Measurements from ENCODE around the gene STK39.

Gene STK39

DNA sequence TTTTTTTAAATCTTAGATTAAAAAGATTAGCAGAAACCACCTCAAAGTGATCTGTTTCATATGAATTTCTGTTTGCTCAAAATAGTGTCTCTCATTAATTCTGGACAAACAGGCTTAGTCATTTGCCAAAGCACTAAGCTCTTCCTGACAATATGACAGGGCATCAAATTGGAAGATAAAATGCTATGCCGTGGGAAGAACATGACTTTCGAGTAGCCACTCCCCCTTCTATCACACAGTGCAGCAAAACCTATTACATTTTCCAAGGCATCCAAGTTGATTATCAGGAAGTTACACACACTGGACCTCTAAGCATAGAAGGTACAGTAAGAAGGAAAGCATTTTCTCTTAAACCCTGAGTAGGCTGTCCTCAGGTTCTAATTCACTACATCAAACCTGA lies 89.5 kb downstream of the STK39 start:
- DNase-seq (ENCODE audit: low spot score): no peak

DNA sequence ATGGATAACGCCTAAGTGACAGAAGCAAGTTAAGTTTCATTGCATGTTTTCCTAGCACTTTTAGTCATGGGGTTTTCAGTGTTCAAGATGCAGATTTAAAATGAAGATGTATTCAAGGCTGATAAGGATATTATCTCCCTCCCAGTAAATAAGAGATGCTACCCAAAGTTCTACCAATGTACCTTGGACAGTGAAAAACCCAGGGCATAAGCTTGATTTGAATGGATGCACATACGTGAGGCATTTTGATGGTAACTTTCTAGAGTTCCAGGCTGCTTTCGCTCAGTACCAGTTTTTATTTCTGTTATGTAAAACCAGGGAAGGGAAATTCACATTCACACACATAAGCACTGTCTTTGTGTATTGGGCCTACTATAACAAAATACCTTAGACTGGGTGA lies 90.3 kb downstream of the STK39 start:
- DNase-seq (ENCODE audit: low spot score): no peak

DNA sequence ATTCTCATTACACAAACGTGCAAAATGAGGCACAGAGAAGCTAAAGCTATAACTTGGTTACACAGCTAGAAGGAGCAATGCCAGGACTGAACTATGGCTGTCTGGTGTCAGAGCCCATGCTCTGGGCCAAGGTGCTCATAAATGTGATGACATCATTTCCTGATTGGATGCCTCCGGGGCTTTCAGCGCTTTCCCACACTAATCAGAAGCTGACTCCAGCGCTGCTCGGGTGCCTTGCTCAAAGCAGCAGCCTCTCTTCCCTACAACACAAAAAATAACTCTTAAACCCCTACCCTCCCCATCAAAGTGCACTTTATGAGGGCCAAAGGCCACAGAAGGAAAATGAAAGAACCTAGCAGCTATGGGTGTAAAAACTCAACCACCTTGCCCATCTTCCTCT lies 90.7 kb downstream of the STK39 start:
- no peak for DNase-seq (ENCODE audit: low spot score)

DNA sequence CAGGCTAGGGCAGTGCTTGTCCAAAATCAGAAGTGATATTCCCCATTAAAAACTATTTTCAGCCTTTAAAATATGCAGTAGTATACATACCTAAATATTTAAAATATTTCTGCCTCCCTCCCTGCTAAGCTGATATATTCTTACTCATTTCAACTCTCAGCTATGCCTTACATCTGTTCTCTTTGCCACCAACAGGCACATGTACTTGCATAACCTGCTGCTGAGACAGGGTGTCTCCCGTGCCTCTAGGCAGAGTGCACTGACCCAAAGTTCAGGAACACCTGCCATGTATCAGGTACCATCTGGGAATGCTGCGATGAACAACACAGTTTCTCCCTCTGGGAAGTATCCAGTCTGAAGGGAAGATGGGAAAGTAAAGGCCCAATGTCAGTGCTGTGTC lies 91.7 kb downstream of the STK39 start:
- DNase-seq (ENCODE audit: low spot score): no peak

DNA sequence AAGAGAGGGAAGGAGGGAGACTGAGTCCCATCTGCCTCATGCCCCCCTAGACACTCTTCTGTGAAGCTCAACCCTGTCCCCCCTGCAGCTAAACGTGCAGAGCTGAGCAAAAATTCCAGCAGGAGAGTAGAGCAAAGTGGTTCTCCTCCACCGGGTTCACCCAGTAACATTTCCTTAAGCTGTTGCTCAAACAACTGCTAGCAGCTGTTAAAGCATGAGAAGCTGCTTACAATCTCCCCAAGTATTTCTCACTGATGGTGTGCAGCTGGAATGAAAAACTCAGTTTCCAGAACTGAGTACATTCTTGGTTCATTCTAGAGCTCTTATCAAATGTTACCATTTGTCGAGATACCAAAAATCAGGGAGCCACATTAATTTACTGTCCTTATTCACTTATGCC lies 92.3 kb downstream of the STK39 start:
- DNase-seq (ENCODE audit: low spot score): no peak

DNA sequence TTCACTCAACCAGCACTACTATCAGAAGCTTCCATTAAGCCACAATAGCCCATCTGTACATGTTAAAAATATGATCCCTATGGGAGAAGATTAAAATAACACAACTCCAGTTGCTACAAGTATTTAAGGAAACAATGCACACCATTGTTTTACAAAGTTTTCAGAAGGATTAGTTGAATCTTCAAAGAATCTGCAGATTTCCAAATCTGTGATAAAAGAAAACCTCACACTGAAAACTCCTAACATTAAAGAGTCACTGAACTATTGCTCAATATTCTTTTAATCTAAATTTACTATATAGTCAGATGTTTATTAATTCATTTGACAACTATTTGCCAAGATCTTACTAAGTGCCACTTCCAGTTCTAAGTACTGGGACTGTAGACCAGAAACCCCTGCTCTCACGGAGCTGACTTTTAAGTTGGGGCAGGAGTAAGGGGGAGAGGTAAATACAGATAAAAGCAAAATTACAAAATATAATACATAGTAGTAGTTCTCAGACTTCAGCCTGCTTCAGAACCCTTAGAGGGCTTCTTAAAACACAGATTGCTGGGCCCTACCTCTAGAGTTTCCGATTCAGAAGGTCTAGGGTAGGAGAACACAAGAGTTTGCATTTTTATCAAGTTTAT lies 94.4 kb downstream of the STK39 start:
- no peak for DNase-seq (ENCODE audit: low spot score)

DNA sequence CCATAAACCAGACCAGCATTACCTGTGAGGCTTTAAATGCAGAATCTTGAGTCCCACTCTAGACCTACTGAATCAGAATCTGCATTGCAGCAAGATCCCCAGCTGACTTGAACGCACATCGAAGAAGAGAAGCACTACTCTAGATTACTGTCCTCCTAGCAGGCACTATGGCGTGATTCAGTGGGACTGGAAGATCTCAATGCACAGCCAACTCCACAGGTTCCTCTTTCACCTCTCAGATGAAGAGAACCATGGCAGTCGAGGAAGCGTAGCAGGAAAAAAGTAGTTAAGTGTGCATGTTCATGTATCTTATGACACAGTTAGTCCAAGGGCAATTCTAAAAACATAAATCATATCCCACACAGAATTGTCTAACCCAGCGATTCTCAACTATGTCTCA lies 97.4 kb downstream of the STK39 start:
- no peak for DNase-seq (ENCODE audit: low spot score)

DNA sequence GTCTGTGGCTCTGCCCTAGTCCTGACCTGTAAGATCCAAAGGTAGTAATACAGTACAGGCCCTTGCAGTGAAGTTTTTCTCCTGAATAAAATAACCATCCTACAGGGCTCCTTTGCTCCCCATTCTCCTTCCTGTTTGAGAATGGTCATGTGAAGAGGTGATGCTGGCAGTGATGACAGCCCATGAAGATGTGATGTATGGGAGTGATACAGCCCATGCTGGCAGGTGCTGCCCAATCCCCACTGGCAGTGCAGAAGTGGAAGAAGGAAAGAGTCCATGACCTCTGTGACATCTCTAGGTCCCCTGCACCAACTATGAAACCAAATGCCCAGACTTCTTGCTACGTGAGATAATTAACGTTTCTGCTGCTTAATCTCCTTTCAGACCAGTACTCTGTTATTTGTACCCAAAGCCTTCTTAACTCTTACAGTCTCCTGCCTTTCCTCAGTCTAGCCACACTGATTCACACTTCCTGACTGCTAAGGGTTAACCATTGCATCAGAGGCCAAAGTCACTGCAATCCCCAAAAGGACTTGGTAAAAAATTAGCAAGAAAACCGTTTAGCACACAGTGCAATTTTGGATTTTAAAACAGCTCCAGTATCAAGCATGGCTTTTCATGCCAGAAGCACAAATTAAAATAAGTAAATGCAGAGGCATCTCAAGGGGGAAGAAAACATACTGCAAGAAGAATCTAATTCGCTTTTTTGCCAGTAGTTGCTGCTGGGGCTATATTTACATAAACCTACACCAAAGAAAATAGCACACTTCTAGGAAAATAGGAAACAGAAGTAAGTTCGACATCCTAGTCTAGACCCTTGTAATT lies 98.0 kb downstream of the STK39 start:
- no peak for DNase-seq (ENCODE audit: low spot score)

DNA sequence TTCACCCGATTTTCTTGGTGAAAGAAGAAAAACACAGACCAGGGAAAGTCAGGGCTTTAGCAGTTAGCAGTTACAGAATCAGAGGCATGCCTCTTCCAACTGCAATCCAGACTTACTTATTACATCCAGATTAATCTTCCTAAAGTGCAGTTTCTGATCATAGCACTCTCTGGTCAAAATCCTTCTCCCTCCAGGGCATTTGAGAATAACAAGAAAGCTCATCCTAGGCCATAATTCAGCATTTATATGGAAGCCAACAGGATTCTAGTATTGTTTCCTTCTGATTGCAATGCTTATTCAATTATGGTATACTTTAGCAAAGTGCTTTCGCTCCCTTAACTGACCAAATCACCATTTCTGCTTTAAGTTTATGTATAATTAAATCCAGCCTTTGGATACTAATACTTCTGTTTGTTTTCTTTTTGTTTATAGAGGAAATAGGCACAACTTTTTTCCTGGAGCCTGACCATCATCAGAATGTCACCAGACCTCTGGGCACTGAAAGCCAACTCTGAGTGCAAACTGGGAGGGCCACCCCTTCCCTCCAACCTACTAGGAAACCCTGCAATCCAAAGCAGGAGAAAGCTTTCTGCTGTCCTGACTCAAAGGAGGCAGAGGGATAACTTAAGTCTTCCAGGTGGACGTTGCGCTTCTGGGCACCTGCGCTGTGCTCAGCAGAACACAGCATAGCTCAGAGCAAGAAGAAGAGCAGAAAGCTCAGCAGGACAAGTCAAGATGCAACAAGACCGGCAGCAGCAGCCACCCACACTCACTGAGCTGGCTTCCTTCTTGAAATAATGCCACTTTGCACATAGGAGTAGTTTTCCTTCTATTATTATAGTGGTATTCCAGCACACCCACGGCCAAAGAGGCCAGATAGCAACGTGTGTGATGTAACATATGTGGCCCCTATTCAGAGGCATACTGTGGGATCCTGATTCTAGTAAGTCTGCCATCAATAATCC lies 99.3 kb downstream of the STK39 start:
- no peak for DNase-seq (ENCODE audit: low spot score)

DNA sequence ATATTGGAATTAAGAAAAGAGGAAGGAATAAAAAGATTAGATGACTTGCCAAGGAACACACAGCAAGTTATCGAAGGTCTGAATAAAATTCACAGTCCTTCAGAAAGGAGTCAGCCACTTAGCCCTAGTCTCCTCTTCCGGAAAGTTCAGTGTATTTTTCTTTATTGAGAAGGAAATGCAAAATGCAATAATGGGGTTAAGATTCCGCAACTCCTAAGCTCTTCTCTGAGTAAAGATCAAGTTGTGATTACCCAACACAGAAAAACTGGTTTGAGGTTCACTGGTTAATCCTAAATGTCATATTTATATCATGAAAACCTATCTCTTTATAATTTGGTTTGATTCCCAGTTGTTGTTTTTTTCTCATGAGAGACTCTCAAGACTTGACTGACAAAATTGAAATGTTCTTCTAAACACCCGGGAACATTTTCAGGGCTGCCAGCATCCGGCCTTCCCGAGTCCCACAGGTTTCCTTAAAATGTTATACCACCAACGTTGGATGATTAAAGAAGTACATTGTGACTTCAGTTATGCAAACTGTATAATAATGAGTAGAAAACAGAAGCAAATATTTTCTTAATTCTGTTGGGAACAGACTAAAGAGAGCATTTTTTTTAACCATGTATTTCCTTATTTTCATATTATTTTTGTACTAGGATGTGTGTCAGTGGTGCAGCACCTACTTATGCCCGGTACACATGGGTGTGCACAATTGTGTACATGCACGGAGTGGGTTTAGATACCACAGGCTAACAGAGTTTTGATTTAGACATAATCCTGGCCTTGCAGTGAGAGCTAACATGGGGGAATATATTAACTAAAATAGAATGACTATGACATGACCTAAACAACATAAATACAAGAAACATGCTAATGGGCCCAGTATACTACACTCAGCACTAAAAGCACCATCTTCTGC lies 100.2 kb downstream of the STK39 start:
- no peak for DNase-seq (ENCODE audit: low spot score)

DNA sequence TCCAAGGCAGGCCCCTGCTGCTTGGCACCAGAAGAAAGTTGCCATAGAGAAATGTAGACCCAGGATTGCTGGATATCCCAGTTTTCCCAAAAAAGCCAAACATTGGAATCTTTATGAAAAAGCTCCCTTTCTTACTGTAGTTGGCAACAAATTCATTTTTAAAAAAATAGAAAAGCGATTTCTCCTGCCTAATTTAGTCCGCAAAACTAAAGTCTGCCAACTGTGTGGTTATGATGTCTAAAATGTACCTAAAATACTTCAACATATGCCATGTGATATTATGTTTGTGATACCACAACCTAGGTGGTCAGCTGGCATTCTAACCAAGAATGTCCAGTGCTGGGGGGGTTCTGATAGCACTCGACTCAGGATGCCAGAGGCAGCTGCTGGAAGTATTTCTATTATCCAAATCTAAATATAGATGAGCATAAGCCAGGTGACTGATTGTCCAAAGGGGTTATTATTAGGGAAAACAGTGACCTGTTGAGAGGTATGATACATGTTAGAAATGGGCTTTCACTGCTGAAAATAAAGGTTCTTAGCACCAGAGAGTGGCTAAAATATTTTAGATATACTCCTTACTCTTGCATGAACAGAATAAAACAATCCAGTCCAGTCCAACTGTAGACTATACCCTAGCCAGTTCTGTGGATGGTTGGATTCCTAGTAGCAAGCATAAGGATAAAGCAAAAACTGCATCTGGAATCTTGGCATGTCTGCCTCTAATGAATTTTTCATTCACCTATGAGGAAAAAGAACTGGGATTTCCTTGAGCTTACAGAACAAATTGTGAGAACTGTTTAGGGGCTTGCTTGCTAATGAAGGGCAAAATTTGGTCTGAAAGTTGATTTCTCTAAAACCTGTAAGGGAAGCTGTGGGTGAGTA lies 101.7 kb downstream of the STK39 start:
- no peak for DNase-seq (ENCODE audit: low spot score)

DNA sequence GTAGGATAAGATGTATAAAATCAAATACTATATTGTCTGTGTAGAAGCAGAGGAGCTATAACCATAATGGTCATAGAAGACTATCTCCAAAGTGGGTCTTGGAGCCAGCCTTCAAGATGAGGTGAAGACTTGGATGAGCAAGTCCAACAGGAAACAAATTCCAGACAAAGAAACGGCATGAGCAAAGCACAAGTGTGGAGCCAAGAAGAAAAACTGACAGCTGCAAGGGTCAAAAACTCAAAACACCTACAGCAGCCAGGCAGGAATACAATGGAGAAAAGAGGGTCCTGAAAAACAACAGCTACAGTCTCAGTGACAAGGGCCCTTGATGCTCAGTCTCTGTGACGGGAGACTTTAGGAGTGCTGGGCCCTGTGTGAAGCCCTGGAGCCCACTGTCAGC lies 102.4 kb downstream of the STK39 start:
- no peak for DNase-seq (ENCODE audit: low spot score)

DNA sequence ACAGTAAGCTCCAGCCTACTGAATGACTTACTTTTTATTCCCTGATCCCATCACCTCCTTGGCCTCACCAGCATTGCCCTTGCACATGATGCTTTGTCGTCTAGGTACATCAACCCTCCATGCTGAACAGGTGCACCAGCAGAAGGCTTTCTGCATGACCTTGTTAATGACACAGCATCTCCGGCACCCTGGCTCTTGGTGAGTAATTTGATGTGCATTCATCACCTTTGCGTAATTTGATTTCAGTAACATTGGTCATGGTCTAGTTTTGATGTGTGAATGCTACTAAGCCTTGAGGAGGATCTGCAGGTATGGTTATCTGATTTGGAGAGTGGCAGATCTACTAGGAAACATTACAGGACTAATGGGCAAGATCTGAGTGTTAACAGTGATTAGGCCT lies 103.6 kb downstream of the STK39 start:
- DNase-seq (ENCODE audit: low spot score): no peak

DNA sequence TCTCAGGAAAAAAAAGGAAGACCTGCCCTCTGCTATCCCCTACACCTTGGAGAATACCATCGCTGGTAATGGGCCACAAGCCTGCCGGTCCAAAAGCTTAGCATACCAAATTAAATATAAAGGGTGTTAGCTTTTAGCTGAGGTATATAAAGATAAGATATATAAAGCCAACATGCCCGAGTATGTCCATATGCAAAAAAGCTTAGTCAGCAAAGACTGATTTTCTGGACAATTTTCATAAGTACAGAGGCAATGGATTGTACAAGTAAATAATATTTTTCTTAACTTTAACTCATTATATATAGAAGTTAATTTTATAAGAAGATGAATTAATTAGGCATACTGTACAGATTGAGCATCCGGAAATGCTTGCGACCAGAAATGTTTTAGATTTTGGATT lies 106.5 kb downstream of the STK39 start:
- DNase-seq (ENCODE audit: low spot score): no peak

DNA sequence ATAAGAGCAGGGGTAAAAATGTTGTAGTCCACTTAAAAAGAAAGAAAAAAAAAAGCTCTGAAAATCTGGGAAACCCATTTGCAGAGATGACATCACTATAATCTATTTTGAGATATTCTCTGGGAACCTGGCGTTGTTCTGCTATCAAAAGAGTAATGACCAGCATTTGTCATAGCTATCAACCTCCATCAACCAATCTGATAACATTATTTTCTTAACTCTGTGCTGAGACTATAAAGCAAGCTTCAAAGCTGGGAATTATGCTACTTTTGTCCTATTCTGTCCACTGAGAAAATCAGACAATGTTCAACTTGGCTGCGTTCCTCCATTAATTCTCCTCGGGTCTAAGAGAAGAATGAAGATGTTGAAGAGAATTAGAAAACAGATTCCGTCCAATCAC lies 107.5 kb downstream of the STK39 start:
- no peak for DNase-seq (ENCODE audit: low spot score)

DNA sequence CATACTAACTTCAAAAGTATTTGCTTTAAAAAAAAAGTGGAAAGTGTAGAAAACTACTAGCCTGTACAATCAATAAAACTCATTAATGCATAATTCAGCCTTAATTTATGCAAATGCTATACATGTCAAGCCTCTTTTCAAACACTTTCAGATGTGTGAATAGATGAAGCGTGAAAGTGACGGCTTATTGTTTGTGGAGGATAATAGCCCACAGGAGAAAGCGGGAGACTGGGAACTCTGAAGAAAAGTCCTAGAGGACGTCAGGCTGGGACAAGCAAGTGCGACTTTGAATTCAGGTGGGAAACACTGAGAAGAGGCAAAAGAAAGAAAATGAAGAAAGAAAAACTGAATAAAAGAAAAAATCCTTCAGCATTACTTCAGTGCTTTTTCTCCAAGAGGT lies 108.5 kb downstream of the STK39 start:
- DNase-seq (ENCODE audit: low spot score): no peak

DNA sequence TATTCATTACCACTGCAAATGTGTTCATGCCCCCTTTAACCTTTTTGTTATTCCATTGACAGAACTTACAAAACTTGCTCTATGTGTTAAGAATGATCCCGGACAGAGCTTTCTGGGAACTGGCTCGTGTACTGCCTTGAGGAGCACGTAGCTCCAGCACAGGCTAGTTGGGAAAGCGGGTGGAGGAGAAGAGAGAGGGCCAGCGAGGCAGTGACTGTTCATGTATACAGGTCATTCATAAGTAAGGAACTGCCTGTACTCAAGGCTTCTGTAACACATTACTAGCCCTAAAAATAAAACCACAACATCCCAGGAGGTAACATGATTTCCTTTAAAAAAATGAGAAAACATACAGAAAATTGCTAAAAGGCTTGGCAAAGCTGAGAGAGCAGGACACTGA lies 109.0 kb downstream of the STK39 start:
- DNase-seq (ENCODE audit: low spot score): no peak

DNA sequence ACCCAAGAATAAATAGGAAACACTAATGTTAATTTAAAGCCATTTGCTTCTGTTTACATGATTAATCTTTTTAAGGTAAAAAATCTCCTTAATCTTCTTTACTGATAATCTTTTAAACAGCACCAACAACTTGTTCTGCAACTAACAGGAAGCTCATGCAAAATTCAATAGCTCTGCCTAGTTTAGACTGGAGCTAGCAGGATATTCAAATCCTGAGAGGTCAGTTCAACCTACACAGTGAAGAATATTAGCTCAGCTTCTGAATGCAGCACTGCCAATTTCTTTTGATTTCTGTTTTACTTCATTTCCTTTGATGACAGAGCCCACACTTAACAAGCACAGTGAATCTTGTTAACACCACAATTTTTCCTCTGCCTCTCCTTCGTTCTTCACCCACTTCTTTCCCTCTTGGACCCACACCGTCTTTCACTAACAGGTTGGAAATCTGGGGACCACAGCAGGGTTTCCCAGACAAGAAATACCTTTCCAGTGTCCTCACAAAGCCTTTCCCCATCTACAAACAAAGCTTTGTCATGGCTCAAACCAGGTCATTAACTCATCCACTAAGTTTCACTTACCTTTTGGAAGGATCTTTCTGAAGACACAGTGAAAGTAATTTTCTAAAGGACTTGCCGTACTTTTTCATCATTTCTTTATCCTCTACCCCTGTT lies 109.8 kb downstream of the STK39 start:
- DNase-seq (ENCODE audit: low spot score): no peak

DNA sequence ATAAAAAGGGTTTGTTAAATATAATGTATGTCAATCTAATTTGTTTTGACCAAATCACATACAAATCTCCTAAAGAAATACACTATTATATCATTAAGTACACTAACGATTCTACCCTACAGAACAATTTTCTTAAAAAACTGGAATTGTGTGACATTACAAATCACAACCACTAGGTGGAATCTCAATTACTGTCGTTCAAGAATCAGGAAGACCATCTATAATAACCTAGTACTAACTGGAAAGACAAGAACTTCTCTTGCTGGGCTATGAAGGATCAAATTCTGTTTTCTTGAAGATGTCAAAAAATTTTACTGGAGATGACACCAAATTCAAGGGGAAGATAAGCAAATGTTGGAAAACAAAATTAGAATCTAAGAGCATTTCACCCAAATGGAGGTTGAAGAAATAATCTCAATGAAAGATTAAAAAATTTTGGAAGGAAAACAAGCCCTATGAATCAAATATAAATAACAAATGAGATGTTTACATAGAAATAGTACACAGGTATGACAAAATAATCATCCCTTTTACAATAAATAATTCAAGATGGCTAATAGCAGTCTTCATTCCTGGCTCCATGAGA lies 110.9 kb downstream of the STK39 start:
- peak; percentile 62 for DNase-seq (ENCODE audit: low spot score)

DNA sequence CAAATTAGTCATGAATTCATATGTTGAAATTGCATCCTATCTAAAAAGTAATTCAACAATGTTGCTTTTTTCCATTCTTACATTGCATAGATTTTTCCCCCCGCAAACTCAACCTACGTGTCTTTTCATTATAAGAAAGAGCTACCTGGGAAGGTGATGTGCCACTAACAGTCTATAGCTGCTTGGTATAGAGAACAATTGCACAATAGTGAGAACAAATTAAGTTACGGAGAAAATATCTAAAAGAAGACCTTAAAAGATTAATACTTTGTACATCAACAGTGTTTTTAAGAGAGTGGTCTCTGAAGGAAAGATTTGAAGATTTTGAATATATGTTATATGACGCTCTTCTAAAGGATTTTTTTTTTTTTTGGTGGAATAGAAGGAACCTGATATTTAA lies 111.8 kb downstream of the STK39 start:
- no peak for DNase-seq (ENCODE audit: low spot score)
